Ovary (tissue), 9 donors: ENCODE data around the gene MATCAP1. TPM values are rescaled to one million over a fixed set of nuclear protein-coding genes. Genes with fewer than 3 reads are reported as not detected.

Source experiments
- DNase-seq, 5 donors: peaks; one replicate each; pipeline ENCODE4 v3.0.0-alpha.2; 2019 to 2020
- H3K27ac ChIP-seq, 2 donors: fragments of 200-600 bp; one replicate each; pipeline versions ENCODE4 v1.5.1 to v1.8.0; 2019 to 2022
- H3K27me3 ChIP-seq: fragments of 200-600 bp; one replicate; pipeline ENCODE4 v1.8.0; 2022
- H3K36me3 ChIP-seq: fragments of 200-600 bp; sonication (generic); one replicate; pipeline ENCODE4 v1.5.1; 2019
- H3K4me1 ChIP-seq: one replicate; pipeline ENCODE4 v1.8.1; 2013; ENCODE audit warnings: mild to moderate bottlenecking, moderate library complexity; ENCODE audit not compliant: insufficient read depth
- H3K4me3 ChIP-seq: fragments of 200-600 bp; sonication (generic); one replicate; pipeline ENCODE4 v1.5.1; 2017
- H3K9me3 ChIP-seq, 2 donors: fragments of 200-600 bp in 1 of 2; sonication (generic) in 1 of 2; one replicate each; pipeline versions ENCODE4 v1.5.1 to v1.8.1; 2013 to 2019; ENCODE audit warnings: mild to moderate bottlenecking in 1 of 2, moderate library complexity in 1 of 2
- CTCF ChIP-seq, 3 donors: fragments of 450-650 bp in 2 of 3; fragments of 200-600 bp in 1 of 3; IDR thresholded peaks; one replicate each; pipeline versions ENCODE4 v1.5.1 to v1.8.0; 2016 to 2022; ENCODE audit warnings: antibody characterized with exemption in 3 of 3, mild to moderate bottlenecking in 1 of 3
- EP300 ChIP-seq: sonication (generic); formaldehyde crosslinking; IDR thresholded peaks from one replicate; pipeline ENCODE4 v1.6.1; 2017; ENCODE audit warnings: antibody characterized with exemption
- POLR2A ChIP-seq: fragments of 450-650 bp; IDR thresholded peaks from one replicate; pipeline ENCODE4 v1.6.1; 2017; ENCODE audit warnings: antibody characterized with exemption, mild to moderate bottlenecking, moderate library complexity
- WGBS, 3 donors: extraction: QIAGEN DNeasy Blood & Tissue Kit in 1 of 3; methylation state at CpG; one replicate each; pipeline versions ENCODE4 v1.1.5 to v1.1.7; 2013 to 2017; 5-methylcytosine and 5-hydroxymethylcytosine counted together
- intact Hi-C, 4 donors: fragments of 100-400 bp; cut with DNase I; formaldehyde crosslinking; loops; one replicate each; pipeline versions ENCODE4 v1.11.0 to v1.15.1; 2022 to 2023
- polyA plus RNA-seq, 2 donors: library from polyadenylated mRNA; stranded (reverse); fragments of 200-250 nt in 1 of 2; fragments of 350-450 nt in 1 of 2; fragmentation: Illumina TruSeq in 1 of 2; extraction: RNeasy Lipid Tissue Mini Kit (QIAGEN cat#74804) in 1 of 2; gene quantifications; one replicate each; pipeline ENCODE4 v1.2.3, GENCODE V29; 2013 to 2014
- total RNA-seq, 7 donors: library from RNA; depleted of rRNA in 2 of 7; stranded (reverse); fragments of >200 nt in 2 of 7; fragmentation: NEBNext Ultra II Directional in 3 of 7; extraction: Animal tissue kit (Norgen Biotek cat#: 25700) in 3 of 7; gene quantifications; one replicate each; pipeline versions ENCODE4 v1.1.0 to v1.2.4, GENCODE V29; 2016 to 2023
- donor health status: DM: no; HTN: no; CAD: no; lungs with moderate emphysema.
- donor health status: DM: no; HTN: no; CAD: no.
- donor health status: Bipolar disorder and iron deficiency.
- donor health status: DM: yes; HTN: yes; CAD: no.
- donor health status: DM: no; HTN: no; CAD: no.
- donor health status: DM: yes; HTN: yes; CAD: no.

MATCAP1 gene
- total and polyA plus RNA-seq, 9 donors, result 15.4 to 96.4 (median 53.6) TPM

DNA sequence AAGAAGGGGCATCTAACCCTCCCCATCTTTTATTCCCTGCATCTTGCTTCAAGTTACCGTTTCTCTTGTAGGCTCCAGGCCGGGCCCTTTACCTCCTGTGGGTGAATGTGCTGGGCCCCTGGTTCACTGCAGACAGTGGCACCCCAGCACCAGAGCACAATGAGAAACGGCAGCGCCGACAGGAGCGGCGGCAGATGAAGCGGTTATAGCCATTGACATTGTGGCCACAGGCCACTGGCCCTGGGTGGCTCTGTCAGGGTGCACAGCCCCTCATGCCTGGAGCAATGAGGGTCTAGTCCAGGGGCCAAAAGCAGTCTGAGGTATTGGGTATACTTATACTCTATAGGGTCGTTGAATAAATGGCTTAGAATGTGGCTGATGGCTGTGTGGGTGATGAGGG lies 45.1 kb upstream of the MATCAP1 start:
- intact Hi-C loops, result loop anchor here in 1 of 4 donors (5.0 kb wide), 1 partner anchor 433 kb away; the partner anchor contains the start of genes ACD and PARD6A
- DNase-seq, result peak in 1 of 5 donors; percentile 18
- H3K27me3 ChIP-seq, result no peaks in the 10 kb centered on the region
- no peak overlapping the region for H3K27ac ChIP-seq
- H3K36me3 ChIP-seq, result no peaks in the 10 kb centered on the region
- WGBS, 3 donors, result 75 to 84% (median 77%) methylated on average over 9 of the region's 9 CpGs
- TF ChIP-seq POLR2A (no peak), CTCF (IDR thresholded peaks at IDR 0.05) (no peak), EP300 (no peak)
- H3K4me3 ChIP-seq, result no peak overlapping the region
- no peaks in the 10 kb centered on the region for H3K9me3 ChIP-seq
- H3K4me1 ChIP-seq, result peaks cover 10% of the 10 kb centered on the region

DNA sequence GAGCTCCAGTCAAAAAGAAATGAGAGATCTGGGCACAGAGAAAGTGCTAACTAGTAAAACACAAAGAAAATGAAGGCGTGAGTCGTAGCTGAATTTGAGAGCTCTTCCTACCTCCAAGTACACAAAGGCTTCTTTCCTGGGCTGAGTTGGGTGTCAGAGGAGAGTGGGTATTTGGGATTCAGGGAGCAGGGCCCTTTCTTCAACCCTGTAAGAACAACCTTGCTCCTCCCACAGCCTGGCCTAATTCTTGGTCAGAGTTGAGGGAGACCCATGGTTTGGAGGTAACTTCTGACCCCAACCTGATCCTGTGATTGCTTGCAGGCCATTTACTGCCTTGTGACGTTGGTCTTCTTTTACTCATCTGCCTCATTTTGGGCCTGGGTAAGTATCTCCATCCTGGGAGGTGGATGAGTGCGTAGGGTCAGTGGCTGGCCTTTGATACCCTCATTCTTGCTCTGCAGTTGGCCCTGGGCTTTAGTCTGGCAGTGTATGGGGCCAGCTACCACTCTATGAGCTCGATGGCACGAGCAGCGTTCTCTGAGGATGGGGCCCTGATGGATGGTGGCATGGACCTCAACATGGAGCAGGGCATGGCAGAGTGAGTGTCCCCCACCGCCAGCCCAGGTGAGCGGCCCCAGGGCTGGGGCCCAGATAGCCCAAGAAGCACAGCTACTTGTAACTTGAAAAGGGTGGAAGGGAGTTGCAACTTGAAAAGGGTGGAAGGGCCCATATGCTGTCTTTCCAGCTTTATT lies 44.4 kb upstream of the MATCAP1 start:
- intact Hi-C loops, result loop anchor here in 1 of 4 donors (5.0 kb wide), 1 partner anchor 434 kb away; the partner anchor contains the start of genes ACD and PARD6A
- Histone ChIP-seq H3K36me3 (no peaks in the 10 kb centered on the region), H3K4me3 (peak overlapping the region; percentile 92), H3K27ac (no peak overlapping the region), H3K9me3 (no peaks in the 10 kb centered on the region), H3K27me3 (no peaks in the 10 kb centered on the region), H3K4me1 (peaks cover 10% of the 10 kb centered on the region)
- 77 to 86% (median 81%) methylated on average over 9 of the region's 9 CpGs for WGBS, 3 donors
- TF ChIP-seq POLR2A (no peak), EP300 (no peak), CTCF (IDR thresholded peaks at IDR 0.05) (no peak)
- DNase-seq, result peak in 1 of 5 donors; percentile 21

DNA sequence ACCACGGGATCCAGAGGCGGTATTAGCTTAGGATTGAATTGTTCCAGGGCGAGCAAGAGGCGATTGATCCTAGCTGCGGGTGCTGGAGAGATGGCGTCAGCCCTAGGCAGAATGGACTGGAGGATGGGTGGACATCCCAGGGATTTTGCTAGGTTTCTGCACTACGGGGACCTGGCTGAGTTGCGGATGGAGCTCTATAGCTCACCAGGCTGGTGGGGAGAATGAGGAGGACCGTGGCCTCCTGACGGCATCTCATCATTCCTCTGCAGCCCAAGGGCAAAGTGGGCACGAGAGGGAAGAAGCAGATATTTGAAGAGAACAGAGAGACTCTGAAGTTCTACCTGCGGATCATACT lies 43.8 kb upstream of the MATCAP1 start:
- intact Hi-C loops, result loop anchor here in 1 of 4 donors (5.0 kb wide), 1 partner anchor 435 kb away; the partner anchor contains the start of genes ACD and PARD6A

DNA sequence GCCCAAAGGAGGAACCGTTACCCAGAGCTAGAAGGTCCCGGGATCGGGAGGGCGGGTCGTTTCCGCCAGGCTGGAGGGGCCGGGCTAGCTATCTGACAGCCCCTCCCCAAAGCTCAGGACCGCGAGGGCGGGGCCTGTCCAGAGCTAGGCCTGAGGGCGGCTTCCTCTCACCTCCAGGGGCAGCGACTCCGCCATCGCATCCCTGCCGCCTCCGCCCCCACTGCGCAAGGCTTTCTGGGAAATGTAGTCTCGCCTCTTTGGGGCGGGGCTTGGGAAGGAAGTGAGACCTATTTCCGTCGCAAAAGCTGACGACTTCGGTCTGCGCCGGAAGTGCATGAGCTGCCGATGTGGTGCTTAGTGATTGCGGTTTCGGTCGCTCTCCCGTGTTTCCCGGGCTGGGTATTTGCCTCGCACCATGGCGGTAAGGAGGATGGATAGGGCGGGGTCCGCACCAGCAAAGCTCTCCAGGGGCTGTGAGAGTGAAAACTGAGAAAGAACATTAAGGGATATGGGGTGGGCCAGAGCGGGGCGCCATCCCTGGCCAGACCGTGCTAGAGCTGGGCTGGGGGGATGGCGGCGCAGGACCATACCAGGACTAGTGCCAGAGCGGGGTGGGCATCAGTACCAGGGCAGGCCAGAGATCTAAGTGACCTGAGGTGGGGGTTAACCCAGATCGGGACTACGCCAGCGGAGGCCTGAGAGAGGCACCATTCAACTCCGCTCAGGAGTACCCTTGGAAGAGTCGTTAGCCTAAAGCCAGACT lies 43.2 kb upstream of the MATCAP1 start, which contains the start of gene TMEM208:
Gene TMEM208, plus strand, starts transcription at position 327 of the 763 bp plus-strand sequence. Its CDS starts 89 bp downstream, at position 416.
- no peaks in the 10 kb centered on the region for H3K27me3 ChIP-seq
- DNase-seq, result peak; percentile 96 to 98 (median 98)
- H3K27ac ChIP-seq, result peak within 1 kb of the TSS; percentile 30 to 76
- TF ChIP-seq CTCF (IDR thresholded peaks at IDR 0.05), result peak in 1 of 3 donors; percentile 34
- peak; percentile 88 for TF ChIP-seq POLR2A
- peak; percentile 43 for TF ChIP-seq EP300
- intact Hi-C loops, result loop anchor here in 1 of 4 donors (5.0 kb wide), 1 partner anchor 435 kb away; the partner anchor contains the start of genes ACD and PARD6A
- peaks cover 10% of the 10 kb centered on the region for H3K4me1 ChIP-seq
- peak within 1 kb of the TSS; percentile 92 for H3K4me3 ChIP-seq
- 0% methylated on average over 41 to 46 of the region's 46 CpGs for WGBS, 3 donors
- H3K36me3 ChIP-seq, result no peaks in the 10 kb centered on the region
- H3K9me3 ChIP-seq, result no peaks in the 10 kb centered on the region

More for the DNA sequence above, 43.8 kb upstream of the MATCAP1 start:
- WGBS, 3 donors, result 8 to 10% (median 10%) methylated on average over 12 of the region's 12 CpGs
- peaks cover 10% of the 10 kb centered on the region for H3K4me1 ChIP-seq
- no peak for TF ChIP-seq EP300
- no peaks in the 10 kb centered on the region for H3K9me3 ChIP-seq
- no peaks in the 10 kb centered on the region for H3K36me3 ChIP-seq
- no peaks in the 10 kb centered on the region for H3K27me3 ChIP-seq
- peak overlapping the region; percentile 92 for H3K4me3 ChIP-seq
- no peak for DNase-seq
- H3K27ac ChIP-seq, result peak overlapping the region; percentile 0 to 60
